Stomach (tissue), 4 donors: ENCODE results near the gene PRR20D.

Experiments used
- EP300 ChIP-seq: sonication (generic); formaldehyde crosslinking; IDR thresholded peaks from one replicate; pipeline ENCODE4 v1.6.1; 2017; ENCODE audit warnings: antibody characterized with exemption
- POLR2A ChIP-seq, 4 donors: fragments of 450-650 bp; IDR thresholded peaks; one replicate each; pipeline ENCODE4 v1.6.1; 2016; ENCODE audit warnings: antibody characterized with exemption in 4 of 4, control low read depth in 2 of 4, mild to moderate bottlenecking in 1 of 4, moderate library complexity in 1 of 4
- TF ChIP-seq, protein P1 (sequence below), 7 experiments: fragments of 450-650 bp in 4 of 7; fragments of 200-600 bp in 3 of 7; sonication (generic) in 3 of 7; IDR thresholded peaks; one replicate each; pipeline ENCODE4 v1.5.1; 2016 to 2019; ENCODE audit warnings: antibody characterized with exemption in 7 of 7, control low read depth in 2 of 7, mild to moderate bottlenecking in 1 of 7

DNA sequence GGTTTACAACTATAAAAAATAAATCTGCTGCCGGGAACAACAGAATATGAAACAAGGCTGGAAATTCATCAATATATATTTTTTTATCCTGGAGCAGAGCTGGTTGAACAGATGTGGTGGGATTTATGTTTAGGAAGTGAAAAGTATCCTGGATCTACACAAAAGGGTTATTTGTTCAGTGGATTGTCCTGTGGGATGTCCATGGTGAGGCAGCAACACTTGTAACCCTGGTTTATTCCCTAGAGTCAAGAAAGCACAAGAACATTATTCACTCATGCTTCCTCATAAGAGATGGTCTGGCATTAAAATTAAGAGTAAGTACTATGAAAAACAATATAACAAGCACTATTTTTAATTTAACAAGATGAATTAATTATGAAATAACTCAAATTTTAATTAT is 52.6 kb downstream of the PRR20D start:
- TF ChIP-seq, protein P1, sequence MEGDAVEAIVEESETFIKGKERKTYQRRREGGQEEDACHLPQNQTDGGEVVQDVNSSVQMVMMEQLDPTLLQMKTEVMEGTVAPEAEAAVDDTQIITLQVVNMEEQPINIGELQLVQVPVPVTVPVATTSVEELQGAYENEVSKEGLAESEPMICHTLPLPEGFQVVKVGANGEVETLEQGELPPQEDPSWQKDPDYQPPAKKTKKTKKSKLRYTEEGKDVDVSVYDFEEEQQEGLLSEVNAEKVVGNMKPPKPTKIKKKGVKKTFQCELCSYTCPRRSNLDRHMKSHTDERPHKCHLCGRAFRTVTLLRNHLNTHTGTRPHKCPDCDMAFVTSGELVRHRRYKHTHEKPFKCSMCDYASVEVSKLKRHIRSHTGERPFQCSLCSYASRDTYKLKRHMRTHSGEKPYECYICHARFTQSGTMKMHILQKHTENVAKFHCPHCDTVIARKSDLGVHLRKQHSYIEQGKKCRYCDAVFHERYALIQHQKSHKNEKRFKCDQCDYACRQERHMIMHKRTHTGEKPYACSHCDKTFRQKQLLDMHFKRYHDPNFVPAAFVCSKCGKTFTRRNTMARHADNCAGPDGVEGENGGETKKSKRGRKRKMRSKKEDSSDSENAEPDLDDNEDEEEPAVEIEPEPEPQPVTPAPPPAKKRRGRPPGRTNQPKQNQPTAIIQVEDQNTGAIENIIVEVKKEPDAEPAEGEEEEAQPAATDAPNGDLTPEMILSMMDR (IDR thresholded peaks at IDR 0.05): no peak
- TF ChIP-seq POLR2A (IDR thresholded peaks at IDR 0.05) (no peak), EP300 (no peak)
